DND-41 (cell line): ENCODE data around the gene C10orf95.

Source experiments
- ATAC-seq: fragments of 200-7000 bp; cut with Tn5 transposase; 3 replicates; pipeline ENCODE4 v1.9.1; 2021; ENCODE audit warnings: low read depth; ENCODE audit not compliant: insufficient read depth
- DNase-seq: peaks from one replicate; pipeline ENCODE4 v3.0.0-alpha.2; 2020
- H2AFZ ChIP-seq: 2 replicates; pipeline ENCODE4 v1.6.0; 2012; ENCODE audit warnings: low read depth, low read length
- H3K27ac ChIP-seq: 2 replicates; pipeline ENCODE4 v1.5.1; 2012; ENCODE audit warnings: low read length, inconsistent platforms
- H3K27me3 ChIP-seq: fragments of 200-600 bp; sonication (generic); 2 replicates; pipeline ENCODE4 v1.6.0; 2012; ENCODE audit warnings: low read length, mild to moderate bottlenecking, inconsistent platforms; ENCODE audit not compliant: insufficient read depth, poor library complexity
- H3K36me3 ChIP-seq: 2 replicates; pipeline ENCODE4 v1.5.1; 2012; ENCODE audit warnings: low read length, inconsistent platforms; ENCODE audit not compliant: insufficient read depth
- H3K4me1 ChIP-seq: 2 replicates; pipeline ENCODE4 v1.5.1; 2012; ENCODE audit warnings: mild to moderate bottlenecking, low read length; ENCODE audit not compliant: insufficient read depth
- H3K4me2 ChIP-seq: 2 replicates; pipeline ENCODE4 v1.6.0; 2012; ENCODE audit warnings: mild to moderate bottlenecking, moderate library complexity, low read length, inconsistent platforms; ENCODE audit not compliant: insufficient read depth
- H3K4me3 ChIP-seq, 2 experiments: fragments of 200-600 bp in 1 of 2; shearing (Covaris generic) in 1 of 2; 2 replicates each; pipeline ENCODE4 v1.5.1; 2012 to 2016; ENCODE audit warnings: inconsistent platforms in 2 of 2, low read length in 2 of 2, mild to moderate bottlenecking in 2 of 2, low read depth in 1 of 2, moderate library complexity in 1 of 2
- H3K79me2 ChIP-seq: 2 replicates; pipeline ENCODE4 v1.6.0; 2012; ENCODE audit warnings: low read length, inconsistent platforms; ENCODE audit not compliant: insufficient read depth
- H3K9ac ChIP-seq: 2 replicates; pipeline ENCODE4 v1.6.0; 2012; ENCODE audit warnings: low read depth, mild to moderate bottlenecking, inconsistent platforms, low read length, moderate library complexity
- H3K9me3 ChIP-seq: 2 replicates; pipeline ENCODE4 v1.5.1; 2012; ENCODE audit warnings: low read length, moderate library complexity, mild to moderate bottlenecking, inconsistent platforms; ENCODE audit not compliant: insufficient read depth, severe bottlenecking
- H4K20me1 ChIP-seq: 2 replicates; pipeline ENCODE4 v1.6.0; 2012; ENCODE audit warnings: low read length; ENCODE audit not compliant: insufficient read depth
- CTCF ChIP-seq: IDR thresholded peaks from 2 replicates; pipeline ENCODE4 v1.5.1; 2012; ENCODE audit warnings: borderline replicate concordance, low read length, moderate library complexity, mild to moderate bottlenecking; ENCODE audit not compliant: poor library complexity, severe bottlenecking; ENCODE audit errors: extremely low read depth
- EZH2 ChIP-seq: IDR thresholded peaks from 3 replicates; pipeline ENCODE4 v1.6.1; 2012; ENCODE audit warnings: borderline replicate concordance, low read depth, mild to moderate bottlenecking, moderate library complexity, low read length, inconsistent platforms; ENCODE audit not compliant: severe bottlenecking

The C10orf95 gene

DNA sequence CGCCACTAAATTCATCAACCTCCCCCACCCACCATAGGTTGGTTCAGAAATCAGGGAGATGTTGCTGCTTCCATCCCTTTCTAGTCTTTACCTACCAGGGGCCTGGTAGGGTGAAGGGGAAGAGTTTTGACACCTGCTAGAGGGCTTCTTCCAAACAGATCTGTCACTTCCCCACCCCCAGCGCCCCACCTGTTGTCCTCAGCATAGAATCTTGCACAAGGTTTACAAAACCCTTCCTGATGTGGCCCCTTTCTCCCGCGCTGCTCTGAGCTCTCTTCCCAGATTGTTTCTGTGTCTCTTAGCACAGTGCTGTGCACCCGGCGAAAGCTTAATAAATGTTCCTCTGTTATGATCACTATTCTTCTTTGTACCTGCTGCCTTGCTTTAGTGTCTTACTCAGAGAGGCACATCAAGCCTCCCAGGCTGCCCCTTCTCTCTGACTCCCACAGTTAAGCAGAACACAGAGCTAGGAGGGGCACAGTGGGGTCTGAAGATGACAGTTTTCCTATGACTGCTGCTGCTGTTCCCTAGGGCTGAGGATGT lies 11.2 kb upstream of the C10orf95 start:
- DNase-seq (no peak), ATAC-seq (no peak)
- no peak overlapping the region for H3K9ac ChIP-seq
- H3K79me2 ChIP-seq: peaks cover 5% of the 10 kb centered on the region; the same call in 1 of the 2 replicates
- H3K4me3 ChIP-seq: no peak overlapping the region
- no peaks in the 10 kb centered on the region for H4K20me1 ChIP-seq
- no peak overlapping the region for H2AFZ ChIP-seq
- no peak for TF ChIP-seq CTCF
- TF ChIP-seq EZH2: no peak
- H3K4me2 ChIP-seq: peak overlapping the region; percentile 76
- H3K27me3 ChIP-seq: no peaks in the 10 kb centered on the region
- H3K27ac ChIP-seq: no peak overlapping the region
- peaks cover 27% of the 10 kb centered on the region for H3K4me1 ChIP-seq
- H3K9me3 ChIP-seq: no peaks in the 10 kb centered on the region
- no peaks in the 10 kb centered on the region for H3K36me3 ChIP-seq

DNA sequence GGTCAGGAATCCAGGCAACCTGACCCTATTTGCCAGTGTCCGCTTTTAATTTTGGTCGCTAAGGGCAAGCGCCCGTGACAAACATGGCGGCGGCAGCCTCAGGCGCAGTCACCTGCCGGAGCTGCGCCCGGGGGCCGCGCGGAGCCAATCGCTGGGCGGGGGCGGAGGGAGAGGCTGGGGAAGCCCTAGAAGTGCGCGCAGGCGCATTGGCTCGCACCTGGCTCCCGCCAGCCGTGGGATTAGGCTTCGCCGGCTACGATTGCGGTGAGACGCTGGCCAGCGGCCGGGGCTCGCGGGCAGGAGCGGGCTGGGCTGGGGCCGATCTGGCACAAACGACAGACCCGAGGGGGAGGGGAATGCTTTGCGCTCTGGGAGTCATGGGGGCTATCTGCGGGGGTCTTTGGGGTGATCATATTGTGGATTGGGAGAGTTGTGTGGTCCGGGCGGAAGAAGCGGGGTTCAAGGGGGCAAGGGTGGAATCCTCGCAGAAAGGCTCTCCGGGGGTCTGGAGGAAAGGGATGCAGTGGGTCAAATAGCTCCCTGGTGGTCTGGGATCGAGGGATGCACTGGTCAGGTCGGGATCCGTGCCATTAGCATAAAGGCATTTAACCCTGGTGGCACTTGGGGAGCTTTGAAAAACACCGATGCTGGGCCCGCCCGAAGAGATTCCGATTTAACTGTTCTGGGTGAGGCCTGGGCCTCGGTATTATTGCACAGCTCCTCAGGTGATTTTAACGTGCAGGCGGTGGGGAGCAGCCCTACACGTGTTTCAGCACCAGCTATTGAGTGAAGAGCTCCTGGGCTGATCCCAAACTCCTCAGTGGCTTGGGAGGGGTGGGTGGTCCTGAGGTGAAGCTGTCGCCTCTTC lies 10.1 kb upstream of the C10orf95 start:
- Histone ChIP-seq H3K9me3 (no peaks in the 10 kb centered on the region), H3K36me3 (no peaks in the 10 kb centered on the region), H3K79me2 (peaks cover 5% of the 10 kb centered on the region; the same call in 1 of the 2 replicates), H2AFZ (peak overlapping the region; percentile 95), H4K20me1 (no peaks in the 10 kb centered on the region), H3K9ac (peak overlapping the region; percentile 63), H3K27ac (peak overlapping the region; percentile 64), H3K4me1 (peaks cover 27% of the 10 kb centered on the region), H3K4me3 (peak overlapping the region; percentile 39 to 62; a peak in 3 of 4 replicates), H3K4me2 (peak overlapping the region; percentile 76), H3K27me3 (no peaks in the 10 kb centered on the region)
- peak; percentile 96 for ATAC-seq
- DNase-seq: peak; percentile 88
- no peak for TF ChIP-seq EZH2
- TF ChIP-seq CTCF: no peak

DNA sequence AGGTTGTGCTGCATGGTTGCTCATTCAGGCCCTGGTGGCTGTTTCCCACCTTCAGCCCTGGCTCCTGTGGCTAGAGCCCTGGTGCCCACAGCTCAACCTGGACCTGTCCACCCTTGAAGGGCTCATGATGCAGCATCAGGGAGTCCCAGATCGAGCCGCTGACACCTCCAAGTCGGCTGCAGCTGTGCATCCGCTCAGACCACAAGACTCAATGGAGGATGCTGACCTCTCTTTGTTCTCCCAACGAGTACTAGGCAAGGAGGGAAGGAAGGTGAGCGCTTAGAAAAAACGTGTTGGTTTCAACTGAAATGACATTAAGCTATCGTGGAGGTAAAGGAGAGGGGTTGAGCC lies 9.5 kb upstream of the C10orf95 start:
- H3K4me3 ChIP-seq: peak overlapping the region; percentile 39 to 62; a peak in 3 of 4 replicates
- peak; percentile 42 for ATAC-seq
- H3K27me3 ChIP-seq: no peaks in the 10 kb centered on the region
- DNase-seq: no peak
- H3K27ac ChIP-seq: peak overlapping the region; percentile 64
- peak overlapping the region; percentile 76 for H3K4me2 ChIP-seq
- H3K36me3 ChIP-seq: no peaks in the 10 kb centered on the region
- H3K79me2 ChIP-seq: peaks cover 5% of the 10 kb centered on the region; the same call in 1 of the 2 replicates
- peak overlapping the region; percentile 95 for H2AFZ ChIP-seq
- H3K4me1 ChIP-seq: peaks cover 27% of the 10 kb centered on the region
- H4K20me1 ChIP-seq: no peaks in the 10 kb centered on the region
- H3K9me3 ChIP-seq: no peaks in the 10 kb centered on the region
- peak overlapping the region; percentile 63 for H3K9ac ChIP-seq
- TF ChIP-seq CTCF (no peak), EZH2 (no peak)
